Measurements from ENCODE around the gene OBSCN.

GRCh38 chr1:228333739-228334115, 125.9 kb downstream of the OBSCN start:
- TF ChIP-seq CTCF (IDR thresholded peaks at IDR 0.05): no peak
- TF ChIP-seq EZH2 (IDR thresholded peaks at IDR 0.05): no peak
- TF ChIP-seq EZH2phosphoT487 (IDR thresholded peaks at IDR 0.05): no peak
